Measurements from ENCODE around the gene AMDHD2. TPM values are rescaled to one million over a fixed set of nuclear protein-coding genes. Genes with fewer than 3 reads are reported as not detected.

Gene AMDHD2
- total and polyA plus RNA-seq, 2 of the 13 experiments (the other 11 are each of a cell fraction or from before 2014, with no cell fraction given): 33.5 to 39.1 TPM

GRCh38 chr16:2484898-2485508 lies 35.2 kb upstream of the AMDHD2 start (continued):
- no peak for TF ChIP-seq ZNF407 (CRISPR knock-in tag; IDR thresholded peaks at IDR 0.05; ENCODE audit: not compliant biosample characterization)
- no peak for TF ChIP-seq CHD2 (IDR thresholded peaks at IDR 0.05; ENCODE audit: low read depth, low read length)
- no peak for TF ChIP-seq ZBTB20 (CRISPR knock-in tag; IDR thresholded peaks at IDR 0.05; ENCODE audit: borderline replicate concordance, low read depth)
- TF ChIP-seq PCBP2 (optimal IDR thresholded peaks at IDR 0.05; ENCODE audit: low read depth, low read length, poor library complexity, severe bottlenecking): no peak
- TF ChIP-seq DZIP1 (CRISPR knock-in tag; IDR thresholded peaks at IDR 0.05): no peak
- TF ChIP-seq PATZ1 (CRISPR knock-in tag; IDR thresholded peaks at IDR 0.05): peak; percentile 84
- no peak for TF ChIP-seq ATAD3A (CRISPR knock-in tag; IDR thresholded peaks at IDR 0.05)
- TF ChIP-seq ZNF784 (CRISPR knock-in tag; IDR thresholded peaks at IDR 0.05; ENCODE audit: borderline replicate concordance): no peak
- peak; percentile 95 for TF ChIP-seq TARDBP (CRISPR knock-in tag; IDR thresholded peaks at IDR 0.05)
- TF ChIP-seq STAT5B (CRISPR knock-in tag; IDR thresholded peaks at IDR 0.05): no peak
- peak; percentile 49; the same call in 1 of the 2 replicates for TF ChIP-seq ZNF770 (CRISPR knock-in tag; IDR thresholded peaks at IDR 0.05)
- TF ChIP-seq CEBPG (CRISPR knock-in tag; IDR thresholded peaks at IDR 0.05): peak; percentile 93
- TF ChIP-seq RFXAP (CRISPR knock-in tag; IDR thresholded peaks at IDR 0.05; ENCODE audit: borderline replicate concordance): peak; percentile 70; the same call in 1 of the 2 replicates
